Naive B cell (primary cell): ENCODE measurements around the gene TEX2. TPM values are rescaled to one million over a fixed set of nuclear protein-coding genes. Genes with fewer than 3 reads are reported as not detected.
"Not testable (repeated sequence)": the region's sequence is repeated elsewhere in the genome, so short reads cannot be mapped to it uniquely, and the experiment has no call there.

Experiments
- ATAC-seq, 2 donors: fragments of 150-1000 bp; cut with Tn5 transposase; 2 replicates each; pipeline ENCODE4 v1.10.0; 2021; ENCODE audit warnings: low read depth in 2 of 2, mild to moderate bottlenecking in 2 of 2, moderate library complexity in 2 of 2
- DNase-seq: peaks from one replicate; pipeline ENCODE4 v3.0.0; 2022
- H3K27ac Mint-ChIP-seq, 6 donors: one replicate each; pipeline ENCODE4 v1.8.0; 2020 to 2022; ENCODE audit warnings: mild to moderate bottlenecking in 6 of 6, mixed read lengths in 6 of 6, moderate library complexity in 5 of 6, inconsistent platforms in 2 of 6
- H3K27me3 Mint-ChIP-seq, 3 donors: one replicate each; pipeline ENCODE4 v1.8.0; 2021 to 2022; ENCODE audit warnings: mixed read lengths in 3 of 3, mild to moderate bottlenecking in 1 of 3
- H3K36me3 Mint-ChIP-seq, 2 donors: one replicate each; pipeline ENCODE4 v1.8.0; 2020 to 2022; ENCODE audit warnings: mixed read lengths in 2 of 2, inconsistent platforms in 1 of 2, mild to moderate bottlenecking in 1 of 2
- H3K4me1 Mint-ChIP-seq, 3 donors: one replicate each; pipeline ENCODE4 v1.8.0; 2020 to 2022; ENCODE audit warnings: mixed read lengths in 3 of 3, inconsistent platforms in 1 of 3, mild to moderate bottlenecking in 1 of 3, moderate library complexity in 1 of 3
- H3K4me3 Mint-ChIP-seq, 8 donors: one replicate each; pipeline ENCODE4 v1.8.0; 2020 to 2022; ENCODE audit warnings: mild to moderate bottlenecking in 8 of 8, mixed read lengths in 8 of 8, moderate library complexity in 8 of 8, inconsistent platforms in 2 of 8
- H3K9me3 Mint-ChIP-seq, 7 donors: one replicate each; pipeline ENCODE4 v1.8.0; 2020 to 2022; ENCODE audit warnings: mixed read lengths in 7 of 7, mild to moderate bottlenecking in 5 of 7, inconsistent platforms in 2 of 7, moderate library complexity in 1 of 7
- polyA plus RNA-seq, 6 donors: library from polyadenylated mRNA; unstranded; fragments of 300-500 nt; fragmentation: Illumina TruSeq; gene quantifications; one replicate each; pipeline ENCODE4 v1.2.3, GENCODE V29; 2021; ENCODE audit warnings: low read depth in 6 of 6

Gene TEX2
- polyA plus RNA-seq, 6 donors from 2014 or later: 1.1 to 5.2 (median 3.8) TPM

DNA sequence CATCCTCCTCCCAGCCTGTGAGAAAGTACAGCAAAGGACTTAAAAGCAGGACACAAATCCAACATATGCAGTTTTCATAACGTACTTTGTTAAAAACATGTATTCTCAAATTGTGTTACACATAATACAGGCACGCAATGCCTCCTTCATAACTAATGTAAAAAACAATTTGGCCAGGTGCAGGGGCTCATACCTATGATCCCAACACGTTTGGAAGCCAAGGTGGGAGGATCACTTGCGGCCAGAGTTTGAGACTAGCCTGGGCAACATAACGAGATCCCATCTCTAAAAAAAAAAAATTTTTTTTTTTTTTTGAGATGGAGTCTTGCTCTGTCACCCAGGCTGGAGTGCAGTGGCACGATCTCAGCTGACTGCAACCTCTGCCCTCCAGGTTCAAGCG lies 20.4 kb downstream of the TEX2 start:
- ATAC-seq: no peak
- no peaks in the 10 kb centered on the region for H3K9me3 Mint-ChIP-seq
- H3K27ac Mint-ChIP-seq: no peak overlapping the region
- H3K4me3 Mint-ChIP-seq: no peak overlapping the region
- peaks cover 0 to 10% (median 5%) of the 10 kb centered on the region in 3 donors for H3K4me1 Mint-ChIP-seq
- DNase-seq: no peak
- H3K27me3 Mint-ChIP-seq: no peaks in the 10 kb centered on the region
- no peaks in the 10 kb centered on the region for H3K36me3 Mint-ChIP-seq

DNA sequence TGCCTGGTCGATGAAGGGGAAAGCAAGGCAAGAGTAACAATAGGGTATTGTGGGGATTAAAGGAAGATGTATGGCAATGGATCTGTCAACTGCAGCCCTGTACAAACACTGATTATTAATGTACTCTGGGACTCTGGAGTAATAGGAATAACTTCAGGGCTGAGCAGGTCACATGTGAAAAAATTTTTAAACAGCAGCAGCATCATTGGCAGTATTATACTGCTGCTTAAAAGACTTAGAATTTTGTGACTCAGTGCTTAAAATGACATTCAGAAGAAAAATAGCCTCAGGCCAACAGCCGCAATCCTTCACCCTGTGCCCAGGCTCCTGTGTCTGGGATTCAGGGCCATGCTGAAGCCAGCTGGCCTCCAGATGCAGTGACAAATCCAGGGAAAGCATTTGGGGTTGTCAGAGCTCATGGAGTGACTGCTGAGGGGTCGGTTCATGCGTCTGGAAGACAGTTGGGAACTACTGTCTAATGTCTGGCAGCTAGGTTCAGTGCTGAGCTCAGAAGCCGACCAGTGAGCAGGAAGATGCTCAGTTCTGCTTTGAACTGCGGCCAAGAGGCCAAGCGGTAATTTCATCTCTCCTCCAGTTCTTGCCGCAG lies 22.2 kb downstream of the TEX2 start:
- ATAC-seq: no peak
- H3K9me3 Mint-ChIP-seq: no peaks in the 10 kb centered on the region
- DNase-seq: no peak
- H3K27ac Mint-ChIP-seq: peak overlapping the region in 1 of 6 donors; percentile 33
- H3K4me3 Mint-ChIP-seq: no peak overlapping the region
- no peaks in the 10 kb centered on the region for H3K27me3 Mint-ChIP-seq
- peaks cover 4 to 15% (median 8%) of the 10 kb centered on the region in 3 donors for H3K4me1 Mint-ChIP-seq
- no peaks in the 10 kb centered on the region for H3K36me3 Mint-ChIP-seq

DNA sequence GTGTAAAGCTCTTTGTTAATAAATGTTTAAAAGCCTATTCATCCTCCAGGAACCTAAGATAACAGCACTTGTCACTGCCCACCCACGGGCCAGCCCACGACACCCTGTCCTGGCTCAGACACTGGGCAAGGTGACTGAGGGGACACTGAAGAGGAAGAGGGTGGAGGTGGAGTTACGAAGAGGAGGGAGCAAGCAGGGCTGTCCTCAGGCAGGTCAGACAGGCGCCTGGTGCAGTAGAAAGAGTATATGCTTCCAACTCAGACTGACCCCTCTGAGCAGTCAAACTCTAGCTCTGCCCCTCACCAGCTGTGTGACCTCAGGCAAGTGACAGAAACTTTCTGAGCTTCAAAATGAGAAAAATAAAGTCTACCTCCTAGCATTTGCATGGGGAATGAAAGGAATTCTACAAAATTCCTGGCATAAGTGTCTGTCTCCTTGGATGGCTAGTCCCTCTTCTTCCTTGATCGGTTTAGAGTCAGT lies 22.8 kb downstream of the TEX2 start:
- Mint-ChIP-seq H3K27ac (peak overlapping the region in 1 of 6 donors; percentile 11), H3K9me3 (no peaks in the 10 kb centered on the region), H3K4me1 (peaks cover 4 to 15% (median 8%) of the 10 kb centered on the region in 3 donors), H3K27me3 (no peaks in the 10 kb centered on the region), H3K4me3 (no peak overlapping the region), H3K36me3 (no peaks in the 10 kb centered on the region)
- DNase-seq (no peak), ATAC-seq (no peak)

DNA sequence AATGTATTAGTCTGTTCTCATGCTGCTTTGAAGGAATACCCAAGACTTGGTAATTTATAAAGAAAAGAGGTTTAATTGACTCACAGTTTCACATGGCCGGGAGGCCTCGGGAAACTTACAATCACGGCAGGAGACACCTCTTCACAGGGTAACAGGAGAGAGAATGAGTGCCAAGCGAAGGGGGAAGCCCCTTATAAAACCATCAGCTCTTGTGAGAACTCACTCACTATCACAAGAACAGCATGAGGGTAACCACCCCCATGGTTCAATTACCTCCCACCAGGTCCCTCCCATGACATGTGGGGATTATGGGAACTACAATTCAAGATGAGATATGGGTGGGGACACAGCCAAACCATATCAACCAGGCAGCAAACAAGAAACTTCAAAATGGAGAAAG lies 24.6 kb downstream of the TEX2 start:
- Mint-ChIP-seq H3K27ac (peak overlapping the region in 1 of 6 donors; percentile 12), H3K4me1 (peaks cover 4 to 15% (median 8%) of the 10 kb centered on the region in 3 donors)
- not testable (repeated sequence) for H3K9me3 Mint-ChIP-seq, DNase-seq, ATAC-seq, H3K36me3 Mint-ChIP-seq, H3K4me3 Mint-ChIP-seq, H3K27me3 Mint-ChIP-seq

DNA sequence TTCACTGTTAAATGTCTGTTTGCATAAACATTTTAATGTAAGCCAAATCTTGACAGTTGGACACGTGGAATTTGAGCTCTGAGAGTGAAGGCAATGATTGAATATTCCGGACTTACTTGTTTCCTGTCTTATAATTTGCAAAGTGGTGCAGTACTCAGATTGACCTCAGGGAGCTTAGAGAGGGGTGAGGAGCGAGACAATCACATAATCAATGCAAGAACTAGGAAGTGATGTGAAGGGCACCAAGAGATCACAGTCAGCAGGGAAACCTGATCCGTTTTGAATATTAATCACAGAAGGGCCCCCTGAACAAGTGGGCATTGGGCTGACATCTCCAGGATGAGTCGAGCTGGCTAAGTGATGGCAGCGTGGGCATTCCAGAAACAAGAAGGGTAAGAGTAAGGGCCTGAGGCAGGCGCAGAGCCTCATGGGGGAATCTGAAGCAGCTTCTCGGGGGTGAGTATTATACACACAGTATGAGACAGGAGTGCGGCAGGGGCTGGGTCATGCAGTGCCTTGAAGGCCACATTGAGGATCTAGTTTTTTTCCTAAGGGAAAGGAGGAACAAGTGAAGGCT lies 26.1 kb downstream of the TEX2 start:
- DNase-seq (no peak), ATAC-seq (peak; percentile 46 to 54)
- no peak overlapping the region for H3K4me3 Mint-ChIP-seq
- H3K4me1 Mint-ChIP-seq: peaks cover 8 to 15% (median 13%) of the 10 kb centered on the region in 3 donors
- no peaks in the 10 kb centered on the region for H3K9me3 Mint-ChIP-seq
- peaks cover 0 to 4% of the 10 kb centered on the region in 2 donors for H3K36me3 Mint-ChIP-seq
- peak overlapping the region in 2 of 6 donors; percentile 2 to 14 for H3K27ac Mint-ChIP-seq
- H3K27me3 Mint-ChIP-seq: no peaks in the 10 kb centered on the region

DNA sequence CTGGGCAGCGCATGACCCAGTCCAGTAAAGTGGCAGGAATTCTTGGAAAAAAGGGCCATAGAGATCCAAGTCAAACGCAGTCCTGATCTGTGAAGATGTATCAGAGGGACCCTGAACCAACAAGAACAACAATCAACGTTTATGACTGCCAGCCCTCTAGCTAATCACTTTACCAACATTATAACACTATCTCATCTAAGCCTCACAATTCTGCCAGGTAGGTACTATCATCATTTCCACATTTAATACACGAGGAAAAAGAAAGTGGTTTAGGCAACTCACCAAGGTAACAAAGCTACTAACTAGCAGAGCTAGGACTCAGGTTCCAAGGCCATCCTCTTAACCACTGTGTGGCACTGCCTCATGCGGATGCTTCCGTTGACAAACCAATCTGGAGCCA lies 28.1 kb downstream of the TEX2 start:
- Mint-ChIP-seq H3K4me3 (no peak overlapping the region), H3K4me1 (peaks cover 8 to 13% (median 9%) of the 10 kb centered on the region in 3 donors), H3K9me3 (no peaks in the 10 kb centered on the region), H3K36me3 (peaks cover 0 to 4% of the 10 kb centered on the region in 2 donors), H3K27me3 (no peaks in the 10 kb centered on the region), H3K27ac (peak overlapping the region in 1 of 6 donors; percentile 34)
- no peak for DNase-seq
- ATAC-seq: no peak

DNA sequence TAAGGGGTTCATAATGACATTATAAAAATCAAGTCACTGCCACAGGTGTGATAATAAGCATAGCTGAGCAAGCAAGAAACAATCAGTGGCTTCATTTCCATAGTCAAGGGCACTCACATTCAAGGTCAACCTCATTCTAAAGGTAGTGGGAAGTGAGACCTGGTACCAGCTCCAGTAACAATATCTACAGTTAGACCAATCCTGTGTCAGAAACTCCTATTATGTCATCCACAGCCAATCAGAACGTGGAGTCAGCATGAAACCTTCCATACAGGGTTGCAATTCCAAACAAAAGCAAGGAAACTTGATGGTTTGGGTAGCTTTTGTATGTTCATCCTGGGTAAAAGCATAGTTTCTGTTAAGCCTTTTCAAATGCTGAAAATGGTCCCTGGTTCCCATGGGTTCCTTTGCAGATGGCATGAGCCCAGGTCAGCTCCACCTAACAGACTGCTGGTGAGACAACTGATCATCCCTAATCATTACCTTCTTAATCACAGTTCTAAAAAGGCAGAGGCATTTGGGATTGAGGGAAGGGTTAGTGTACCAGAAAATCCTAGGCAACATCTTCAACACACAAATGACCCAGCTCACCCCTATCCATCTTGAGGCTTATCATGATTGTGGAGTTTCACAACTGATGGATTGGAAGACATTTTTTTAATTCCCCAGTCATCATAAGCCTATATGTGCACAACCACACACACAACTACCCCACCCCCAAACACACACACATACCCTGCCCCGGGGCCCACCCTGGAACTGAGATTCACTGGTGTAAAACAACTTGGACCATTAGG lies 30.4 kb downstream of the TEX2 start:
- Mint-ChIP-seq H3K27me3 (no peaks in the 10 kb centered on the region), H3K4me3 (peak overlapping the region in 1 of 8 donors; percentile 2), H3K4me1 (peaks cover 5 to 13% (median 8%) of the 10 kb centered on the region in 3 donors), H3K9me3 (no peaks in the 10 kb centered on the region), H3K36me3 (peaks cover 0 to 4% of the 10 kb centered on the region in 2 donors), H3K27ac (no peak overlapping the region)
- DNase-seq: no peak
- ATAC-seq: no peak

DNA sequence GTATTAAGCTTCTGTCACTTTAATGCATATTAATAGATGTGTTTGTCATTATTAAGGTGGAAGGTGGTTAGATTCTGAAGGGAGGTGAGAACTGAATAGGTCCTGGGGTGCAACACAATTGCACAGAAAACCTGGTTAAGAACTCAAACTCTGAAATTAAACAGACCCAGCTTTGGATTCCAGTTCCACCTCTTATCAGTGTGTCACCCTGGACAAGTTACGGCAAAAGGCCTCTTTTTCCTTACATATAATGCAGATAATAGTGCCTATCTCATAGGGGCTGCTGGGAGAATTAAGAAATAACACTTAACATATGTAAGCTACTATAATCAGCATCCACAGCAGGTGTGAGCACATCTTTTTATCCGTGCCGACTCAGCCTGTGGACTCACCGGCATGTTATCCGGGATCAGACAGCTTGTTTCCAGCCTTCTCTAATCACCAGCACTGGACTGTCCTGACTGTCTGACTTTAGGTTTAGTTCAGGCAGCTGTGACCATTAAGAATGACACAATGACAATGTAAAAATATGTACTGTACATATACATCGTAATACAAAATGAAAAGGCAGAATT lies 31.4 kb downstream of the TEX2 start:
- Mint-ChIP-seq H3K27me3 (no peaks in the 10 kb centered on the region), H3K4me3 (no peak overlapping the region), H3K27ac (no peak overlapping the region), H3K9me3 (no peaks in the 10 kb centered on the region), H3K36me3 (peaks cover 0 to 4% of the 10 kb centered on the region in 2 donors), H3K4me1 (peaks cover 0 to 6% (median 4%) of the 10 kb centered on the region in 3 donors)
- DNase-seq: no peak
- no peak for ATAC-seq

DNA sequence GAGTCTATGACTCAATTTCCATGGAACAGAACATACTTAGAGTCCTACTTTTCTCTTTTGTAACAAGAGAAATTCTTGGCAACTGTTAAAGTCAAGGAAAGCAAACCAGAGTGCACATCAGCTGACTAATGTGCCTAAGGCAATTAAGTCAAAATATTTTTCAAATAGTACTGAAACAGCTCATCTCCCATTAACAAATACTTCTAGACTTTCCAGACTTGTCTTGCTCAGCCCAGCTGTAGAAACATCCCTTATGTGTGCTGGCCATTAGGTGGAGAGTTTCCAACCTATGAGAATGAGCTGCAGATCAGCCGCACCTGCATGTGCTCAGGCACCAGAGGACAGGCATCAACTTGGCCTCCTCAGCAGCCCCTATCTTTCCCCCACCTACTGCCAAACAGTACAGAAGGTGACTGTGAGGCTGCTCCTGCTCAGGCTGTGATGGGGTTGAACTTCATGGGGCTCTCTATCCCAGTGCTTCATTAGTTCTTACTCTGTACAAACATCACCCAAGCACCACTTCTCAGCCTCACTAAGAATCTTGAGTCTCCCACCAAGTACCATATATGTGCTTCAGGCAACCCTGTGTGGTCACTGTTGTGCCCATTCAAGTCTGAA lies 32.2 kb downstream of the TEX2 start:
- peaks cover 0 to 4% of the 10 kb centered on the region in 2 donors for H3K36me3 Mint-ChIP-seq
- H3K9me3 Mint-ChIP-seq: no peaks in the 10 kb centered on the region
- ATAC-seq: no peak
- no peaks in the 10 kb centered on the region for H3K27me3 Mint-ChIP-seq
- peaks cover 0 to 5% (median 4%) of the 10 kb centered on the region in 3 donors for H3K4me1 Mint-ChIP-seq
- DNase-seq: no peak
- no peak overlapping the region for H3K27ac Mint-ChIP-seq
- H3K4me3 Mint-ChIP-seq: no peak overlapping the region

DNA sequence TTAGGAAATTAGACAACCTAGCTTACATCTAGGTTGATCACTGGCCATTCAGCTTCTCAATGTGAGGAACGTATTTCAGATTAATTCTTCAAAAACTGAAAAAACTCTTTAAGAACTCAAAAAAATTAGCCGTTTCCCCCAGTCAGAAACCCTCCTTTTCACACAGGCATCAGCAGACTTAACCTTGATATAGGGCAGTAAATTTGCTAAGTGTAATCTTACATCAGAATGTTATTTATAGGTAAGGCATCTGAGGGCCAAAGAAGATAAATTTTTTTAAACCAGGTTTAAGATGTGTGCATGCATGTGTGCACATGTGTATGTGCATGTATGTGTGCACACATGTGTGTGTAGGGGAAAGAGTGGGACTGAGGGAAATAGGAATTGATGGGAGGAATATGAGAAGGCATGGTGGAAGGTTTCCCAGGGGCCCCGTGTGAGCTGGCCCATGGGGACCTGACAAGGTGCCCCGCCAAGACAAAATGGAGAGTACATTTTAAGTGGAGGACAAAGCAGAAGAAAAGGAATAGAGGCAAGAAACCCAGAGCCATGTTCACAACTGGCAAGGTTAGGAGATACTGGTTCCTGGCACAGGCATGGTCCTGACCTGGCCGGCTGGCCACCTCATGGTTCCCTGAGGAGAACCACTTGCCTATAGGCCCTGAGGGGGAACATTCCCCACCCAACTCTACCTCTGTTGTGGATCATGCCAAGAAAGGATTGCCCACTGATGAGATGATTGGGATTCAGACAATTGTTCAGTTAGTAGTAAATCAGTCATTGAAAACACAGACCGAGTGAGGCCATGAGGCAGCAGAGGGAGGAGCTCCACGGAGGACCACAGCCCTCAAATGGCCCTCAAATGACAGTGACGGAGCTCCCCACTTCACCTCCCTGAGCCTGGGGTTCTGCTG lies 33.0 kb downstream of the TEX2 start:
- peaks cover 0 to 4% of the 10 kb centered on the region in 2 donors for H3K36me3 Mint-ChIP-seq

DNA sequence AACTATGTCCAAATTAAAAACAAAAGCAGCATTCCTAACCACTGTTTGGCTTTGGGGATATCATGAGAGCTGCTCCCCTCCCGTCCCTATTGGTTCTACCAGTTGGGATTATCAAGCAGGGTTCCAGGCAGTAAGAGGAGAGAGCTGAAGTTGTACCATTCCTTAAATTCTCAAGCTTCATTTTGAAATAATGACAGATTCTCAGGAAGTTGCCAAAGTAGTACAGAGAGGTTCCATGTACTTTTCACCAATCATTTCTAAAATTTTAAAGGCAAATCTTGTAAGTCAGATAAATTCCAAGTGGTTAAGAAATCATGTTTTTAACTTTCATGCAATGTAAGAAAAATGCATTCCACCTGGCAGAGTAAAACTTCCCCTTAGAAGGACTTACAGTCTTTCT lies 36.9 kb downstream of the TEX2 start:
- no peaks in the 10 kb centered on the region for H3K9me3 Mint-ChIP-seq
- H3K4me3 Mint-ChIP-seq: no peak overlapping the region
- ATAC-seq (no peak), DNase-seq (no peak)
- no peaks in the 10 kb centered on the region for H3K4me1 Mint-ChIP-seq
- H3K27me3 Mint-ChIP-seq: no peaks in the 10 kb centered on the region
- no peaks in the 10 kb centered on the region for H3K36me3 Mint-ChIP-seq
- no peak overlapping the region for H3K27ac Mint-ChIP-seq

More for the DNA sequence above, 33.0 kb downstream of the TEX2 start:
- H3K4me1 Mint-ChIP-seq: peaks cover 0 to 5% (median 4%) of the 10 kb centered on the region in 3 donors
- no peak overlapping the region for H3K4me3 Mint-ChIP-seq
- no peaks in the 10 kb centered on the region for H3K27me3 Mint-ChIP-seq
- no peak for ATAC-seq
- no peak for DNase-seq
- H3K27ac Mint-ChIP-seq: no peak overlapping the region
- H3K9me3 Mint-ChIP-seq: no peaks in the 10 kb centered on the region

DNA sequence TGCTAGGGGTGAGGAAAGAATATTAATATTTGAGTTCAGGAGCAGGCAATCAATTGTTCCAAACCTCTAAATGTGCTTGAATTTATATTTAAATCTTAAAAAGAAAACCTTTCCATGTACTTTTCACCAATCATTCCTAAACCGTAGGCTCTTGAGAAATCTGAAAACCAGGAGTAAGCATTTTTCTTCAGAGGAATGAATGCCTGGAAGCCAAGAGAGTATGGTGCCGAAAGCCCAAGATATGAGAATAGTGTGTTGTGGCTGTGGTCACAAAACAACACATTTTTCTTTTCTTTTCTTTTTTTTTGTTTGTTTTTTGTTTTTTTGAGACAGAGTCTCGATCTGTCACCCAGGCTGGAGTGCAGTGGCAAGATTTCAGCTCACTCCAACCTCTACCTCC lies 37.6 kb downstream of the TEX2 start:
- H3K36me3 Mint-ChIP-seq: no peaks in the 10 kb centered on the region
- H3K9me3 Mint-ChIP-seq: no peaks in the 10 kb centered on the region
- H3K27ac Mint-ChIP-seq: peak overlapping the region in 1 of 6 donors; percentile 84
- H3K4me1 Mint-ChIP-seq: peaks cover 0 to 3% (median 0%) of the 10 kb centered on the region in 3 donors
- no peaks in the 10 kb centered on the region for H3K27me3 Mint-ChIP-seq
- no peak for DNase-seq
- ATAC-seq: no peak
- no peak overlapping the region for H3K4me3 Mint-ChIP-seq
